Panc1 (cell line): Measurements from ENCODE around the gene WDR90. TPM values are rescaled to one million over a fixed set of nuclear protein-coding genes. Genes with fewer than 3 reads are reported as not detected.

Experiments
- ATAC-seq: fragments of 200-7000 bp; cut with Tn5 transposase; 2 replicates; pipeline ENCODE4 v1.9.1; 2020; ENCODE audit warnings: mild to moderate bottlenecking, moderate library complexity
- BruUV-seq: library from RNA; stranded (reverse); fragments of 400-500 nt; replicated peaks from 2 replicates; lab custom pipeline; 2021; lab: Mats Ljungman, UMichigan
- CTCF ChIA-PET: fragments of 300-600 bp; sonication (Branson Sonifier 250); formaldehyde crosslinking; loops from one replicate; lab custom pipeline; 2022; ENCODE audit warnings: antibody characterized with exemption; lab: Charles Lee
- POLR2A ChIA-PET: fragments of 300-600 bp; sonication (Branson Sonifier 250); formaldehyde crosslinking; loops from one replicate; lab custom pipeline; 2022; ENCODE audit warnings: antibody characterized with exemption; lab: Charles Lee
- DNase-seq: peaks from one replicate; pipeline ENCODE4 v3.0.0-alpha.2; 2010; ENCODE audit warnings: low read depth, low spot score
- H3K27ac ChIP-seq: 2 replicates; pipeline ENCODE4 v1.5.1; 2011; ENCODE audit warnings: mild to moderate bottlenecking, low read length, inconsistent platforms
- H3K27me3 ChIP-seq: fragments of 200-500 bp; sonication (Bioruptor generic); 2 replicates; pipeline ENCODE4 v1.6.0; 2014; ENCODE audit warnings: low read length, inconsistent platforms; ENCODE audit not compliant: control insufficient read depth, insufficient read depth
- H3K36me3 ChIP-seq: fragments of 200-500 bp; sonication (Bioruptor generic); 2 replicates; pipeline ENCODE4 v1.5.1; 2014; ENCODE audit warnings: inconsistent platforms, mild to moderate bottlenecking, low read length, moderate library complexity; ENCODE audit not compliant: control insufficient read depth, insufficient read depth
- H3K4me1 ChIP-seq: 2 replicates; pipeline ENCODE4 v1.5.1; 2011; ENCODE audit warnings: inconsistent platforms, mild to moderate bottlenecking, low read length, moderate library complexity; ENCODE audit not compliant: control insufficient read depth, insufficient read depth
- H3K4me3 ChIP-seq, 2 experiments: 2 replicates each; pipeline ENCODE4 v1.5.1; 2011 to 2012; ENCODE audit warnings: low read depth in 2 of 2, low read length in 2 of 2, mild to moderate bottlenecking in 2 of 2, inconsistent platforms in 1 of 2, moderate library complexity in 1 of 2
- H3K9me3 ChIP-seq: fragments of 200-500 bp; sonication (Bioruptor generic); 2 replicates; pipeline ENCODE4 v1.5.1; 2014; ENCODE audit warnings: low read depth, mild to moderate bottlenecking, inconsistent platforms, low read length, moderate library complexity; ENCODE audit not compliant: control insufficient read depth, insufficient read depth
- CTCF ChIP-seq: fragments of 450-650 bp; IDR thresholded peaks from 2 replicates; pipeline ENCODE4 v1.5.1; 2017; ENCODE audit warnings: mild to moderate bottlenecking
- POLR2AphosphoS5 ChIP-seq: IDR thresholded peaks from 2 replicates; pipeline ENCODE4 v1.6.1; 2012; ENCODE audit warnings: mild to moderate bottlenecking, low read depth, low read length, moderate library complexity
- REST ChIP-seq, 2 experiments: IDR thresholded peaks; 2 replicates each; pipeline ENCODE4 v1.6.1; 2011 to 2012; ENCODE audit warnings: low read depth in 2 of 2, control low read depth in 1 of 2, low read length in 1 of 2, mild to moderate bottlenecking in 1 of 2, moderate library complexity in 1 of 2; ENCODE audit not compliant: insufficient read depth in 1 of 2
- SIN3A ChIP-seq: IDR thresholded peaks from 2 replicates; pipeline ENCODE4 v1.6.1; 2012; ENCODE audit warnings: low read depth, mild to moderate bottlenecking, low read length, moderate library complexity, borderline replicate concordance; ENCODE audit not compliant: insufficient read depth
- TCF7L2 ChIP-seq: IDR thresholded peaks from 2 replicates; pipeline ENCODE4 v1.6.1; 2011; ENCODE audit warnings: mild to moderate bottlenecking, low read depth, low read length, inconsistent platforms
- in situ Hi-C: cut with HindIII; loops from 2 replicates; pipeline ENCODE4 v1.10.0; 2016; ENCODE audit warnings: low sequenced_read_pairs, low pct_unique_long_range_greater_than_20kb
- intact Hi-C: fragments of 100-400 bp; cut with micrococcal nuclease; formaldehyde crosslinking; loops from one replicate; pipeline ENCODE4 v1.10.0; 2022; ENCODE audit not compliant: unreplicated experiment
- total RNA-seq: library from RNA; stranded (reverse); gene quantifications from one replicate; pipeline ENCODE4 v1.2.1, GENCODE V29; 2021; ENCODE audit not compliant: unreplicated experiment

Gene WDR90
- total RNA-seq, 1 experiment from 2014 or later = 58.9 TPM

- Histone ChIP-seq H3K27me3 (no peaks in the 10 kb centered on the region), H3K36me3 (no peaks in the 10 kb centered on the region), H3K4me3 (no peak overlapping the region), H3K4me1 (no peaks in the 10 kb centered on the region), H3K27ac (no peak overlapping the region), H3K9me3 (no peaks in the 10 kb centered on the region)
- TF ChIP-seq CTCF (no peak), REST (IDR thresholded peaks at IDR 0.05; ENCODE audit: insufficient read depth in 1 of 2, low read depth in 2 of 2, low read length in 1 of 2) (no peak), TCF7L2 (no peak), POLR2AphosphoS5 (no peak), SIN3A (no peak)
- intact Hi-C loops = no loop called here
- no peak for DNase-seq
- BruUV-seq = no TSS peak
- ChIA-PET POLR2A (no interaction called here), CTCF (no interaction called here)
- in situ Hi-C loops = no loop called here
- ATAC-seq = no peak
These were observed 39.8 kb upstream of the WDR90 start for GRCh38 chr16:609316-609715.

GRCh38 chr16:609984-610383, 39.2 kb upstream of the WDR90 start:
- no TSS peak for BruUV-seq
- intact Hi-C loops (no loop called here), in situ Hi-C loops (no loop called here)
- ATAC-seq (peak; percentile 66), DNase-seq (no peak)
- Histone ChIP-seq H3K27me3 (no peaks in the 10 kb centered on the region), H3K4me1 (no peaks in the 10 kb centered on the region), H3K9me3 (no peaks in the 10 kb centered on the region), H3K4me3 (no peak overlapping the region), H3K27ac (no peak overlapping the region), H3K36me3 (no peaks in the 10 kb centered on the region)
- CTCF ChIA-PET = interaction anchor here (0.9 kb wide), 1 partner anchor 20 kb away, joined by 3 read pairs; the partner anchor contains the start of gene RAB40C
- POLR2A ChIA-PET = no interaction called here
- TF ChIP-seq SIN3A (no peak), POLR2AphosphoS5 (no peak), TCF7L2 (no peak), CTCF (no peak), REST (IDR thresholded peaks at IDR 0.05; ENCODE audit: insufficient read depth in 1 of 2, low read depth in 2 of 2, low read length in 1 of 2) (no peak)
